ENCODE results near the gene IL22. TPM values are rescaled to one million over a fixed set of nuclear protein-coding genes. Genes with fewer than 3 reads are reported as not detected.

Gene IL22
- polyA plus RNA-seq, 1 donor (not counting 4 experiments of a cell fraction or from before 2014, with no cell fraction given): not detected

- no peak for TF ChIP-seq CTCF (optimal IDR thresholded peaks at IDR 0.05 in 1 of 3, IDR thresholded peaks at IDR 0.05 in 1 of 3, conservative IDR thresholded peaks at IDR 0.05 in 1 of 3; ENCODE audit: extremely low read depth in 1 of 3, insufficient read depth in 2 of 3, low read length in 3 of 3)
- no peak for TF ChIP-seq EZH2 (IDR thresholded peaks at IDR 0.05; ENCODE audit: low read length)
- Histone ChIP-seq H4K20me1 (ENCODE audit: control insufficient read depth, extremely low read depth, insufficient read depth, low read length) (no peaks in the 10 kb centered on the region), H3K27me3 (ENCODE audit: control insufficient read depth, extremely low read depth, insufficient read depth, low read length) (no peaks in the 10 kb centered on the region), H3K9me1 (ENCODE audit: control insufficient read depth, extremely low read depth, insufficient read depth, low read length) (no peaks in the 10 kb centered on the region), H3K27ac (ENCODE audit: control insufficient read depth, insufficient read depth, low read length) (no peak overlapping the region), H3K4me2 (ENCODE audit: control insufficient read depth, extremely low read depth, insufficient read depth, low read depth, low read length) (no peak overlapping the region), H3K9me3 (ENCODE audit: control insufficient read depth, low read depth, low read length) (no peaks in the 10 kb centered on the region), H3K79me2 (ENCODE audit: control insufficient read depth, insufficient read depth, low read length) (no peaks in the 10 kb centered on the region), H3K4me3 (ENCODE audit: control insufficient read depth in 2 of 3, extremely low read depth in 1 of 3, insufficient read depth in 2 of 3, low read depth in 1 of 3, low read length in 3 of 3) (no peak overlapping the region), H3K9ac (ENCODE audit: control insufficient read depth, extremely low read depth, insufficient read depth, low read length) (no peak overlapping the region), H2AFZ (ENCODE audit: control insufficient read depth, low read length) (no peak overlapping the region), H3K36me3 (ENCODE audit: control insufficient read depth in 2 of 2, extremely low read depth in 1 of 2, insufficient read depth in 2 of 2, low read length in 2 of 2) (no peaks in the 10 kb centered on the region), H3K4me1 (ENCODE audit: control insufficient read depth, extremely low read depth, insufficient read depth, low read length) (peaks cover 4% of the 10 kb centered on the region)
- no peak for DNase-seq (ENCODE audit: low read depth, low spot score)
- dilution Hi-C loops (cut with MboI; ENCODE audit: extremely low pct_ligation_motif_present, low sequenced_read_pairs): loop anchor here (25.0 kb wide), 1 partner anchor 88 kb away; no protein-coding TSS in a partner anchor
- FAIRE-seq: no peak
These were observed 28.7 kb downstream of the IL22 start for GRCh38 chr12:68224613-68225285.

GRCh38 chr12:68223067-68223747 is 30.2 kb downstream of the IL22 start:
- Histone ChIP-seq H3K4me1 (ENCODE audit: control insufficient read depth, extremely low read depth, insufficient read depth, low read length) (peaks cover 3% of the 10 kb centered on the region), H3K9me1 (ENCODE audit: control insufficient read depth, extremely low read depth, insufficient read depth, low read length) (no peaks in the 10 kb centered on the region), H3K36me3 (ENCODE audit: control insufficient read depth in 2 of 2, extremely low read depth in 1 of 2, insufficient read depth in 2 of 2, low read length in 2 of 2) (no peaks in the 10 kb centered on the region), H3K79me2 (ENCODE audit: control insufficient read depth, insufficient read depth, low read length) (no peaks in the 10 kb centered on the region), H3K9me3 (ENCODE audit: control insufficient read depth, low read depth, low read length) (no peaks in the 10 kb centered on the region), H4K20me1 (ENCODE audit: control insufficient read depth, extremely low read depth, insufficient read depth, low read length) (no peaks in the 10 kb centered on the region), H3K27ac (ENCODE audit: control insufficient read depth, insufficient read depth, low read length) (no peak overlapping the region), H2AFZ (ENCODE audit: control insufficient read depth, low read length) (peak overlapping the region; percentile 53), H3K9ac (ENCODE audit: control insufficient read depth, extremely low read depth, insufficient read depth, low read length) (no peak overlapping the region), H3K4me3 (ENCODE audit: control insufficient read depth in 2 of 3, extremely low read depth in 1 of 3, insufficient read depth in 2 of 3, low read depth in 1 of 3, low read length in 3 of 3) (no peak overlapping the region), H3K4me2 (ENCODE audit: control insufficient read depth, extremely low read depth, insufficient read depth, low read depth, low read length) (peak overlapping the region; percentile 62), H3K27me3 (ENCODE audit: control insufficient read depth, extremely low read depth, insufficient read depth, low read length) (no peaks in the 10 kb centered on the region)
- FAIRE-seq (peak; percentile 93), DNase-seq (ENCODE audit: low read depth, low spot score) (peak; percentile 41)
- dilution Hi-C loops (cut with MboI; ENCODE audit: extremely low pct_ligation_motif_present, low sequenced_read_pairs): loop anchor here (25.0 kb wide), 1 partner anchor 89 kb away; no protein-coding TSS in a partner anchor
- TF ChIP-seq EZH2 (IDR thresholded peaks at IDR 0.05; ENCODE audit: low read length) (no peak), CTCF (optimal IDR thresholded peaks at IDR 0.05 in 1 of 3, IDR thresholded peaks at IDR 0.05 in 1 of 3, conservative IDR thresholded peaks at IDR 0.05 in 1 of 3; ENCODE audit: extremely low read depth in 1 of 3, insufficient read depth in 2 of 3, low read length in 3 of 3) (peak; percentile 80 to 99 (median 93))

Measured in keratinocyte (primary cell).